MM.1S (cell line): ENCODE data around the gene AMACR.

Experiments used
- CTCF ChIP-seq: fragments of 300-600 bp; sonication (generic); IDR thresholded peaks from 2 replicates; pipeline ENCODE4 v1.5.1; 2016; ENCODE audit warnings: antibody characterized with exemption, low read length, mixed read lengths
- EZH2 ChIP-seq: fragments of 300-600 bp; sonication (generic); optimal IDR thresholded peaks from 2 replicates; pipeline ENCODE3; 2017; ENCODE audit warnings: low read depth, mild to moderate bottlenecking, antibody characterized with exemption, low read length, mixed read lengths
- EZH2phosphoT487 ChIP-seq: fragments of 300-600 bp; sonication (generic); IDR thresholded peaks from 2 replicates; pipeline ENCODE4 v1.6.1; 2018; ENCODE audit warnings: antibody characterized with exemption, low read length

- no peak for TF ChIP-seq EZH2
- TF ChIP-seq CTCF = no peak
- TF ChIP-seq EZH2phosphoT487 = no peak
Measured at GRCh38 chr5:33985447-33985846, 22.4 kb downstream of the AMACR start.
